Neutrophil (primary cell): ENCODE measurements around the gene KRT81.
"Not testable (repeated sequence)": the region's sequence is repeated elsewhere in the genome, so short reads cannot be mapped to it uniquely, and the experiment has no call there.

Source experiments
- H3K27ac ChIP-seq: fragments of 200-600 bp; sonication (generic); 2 replicates; pipeline ENCODE4 v1.5.1; 2016; ENCODE audit warnings: mild to moderate bottlenecking, moderate library complexity
- H3K27me3 ChIP-seq: fragments of 200-600 bp; sonication (generic); 2 replicates; pipeline ENCODE4 v1.6.0; 2016; ENCODE audit warnings: mild to moderate bottlenecking
- H3K36me3 ChIP-seq: fragments of 200-600 bp; sonication (generic); 2 replicates; pipeline ENCODE4 v1.5.1; 2017
- H3K4me1 ChIP-seq, 2 experiments: fragments of 200-600 bp in 1 of 2; sonication (generic) in 1 of 2; 1 replicate in 1 of 2; 2 replicates in 1 of 2; pipeline versions ENCODE4 v1.5.1 to v1.6.1; 2013 to 2016; ENCODE audit warnings: low read depth in 1 of 2, low read length in 1 of 2, mild to moderate bottlenecking in 1 of 2, moderate library complexity in 1 of 2; ENCODE audit not compliant: control insufficient read depth in 1 of 2, insufficient read depth in 1 of 2
- H3K4me3 ChIP-seq, 2 experiments: fragments of 200-600 bp in 1 of 2; sonication (generic) in 1 of 2; 1 replicate in 1 of 2; 2 replicates in 1 of 2; pipeline ENCODE4 v1.5.1; 2013 to 2016; ENCODE audit warnings: low read depth in 1 of 2, low read length in 1 of 2, mild to moderate bottlenecking in 1 of 2, moderate library complexity in 1 of 2
- H3K9me3 ChIP-seq: fragments of 200-600 bp; sonication (generic); 2 replicates; pipeline ENCODE4 v1.5.1; 2016
- CTCF ChIP-seq: fragments of 200-600 bp; sonication (generic); IDR thresholded peaks from 2 replicates; pipeline ENCODE4 v1.5.1; 2016; ENCODE audit warnings: antibody characterized with exemption

The KRT81 gene

GRCh38 chr12:52307836-52308805, 16.8 kb upstream of the KRT81 start:
- Histone ChIP-seq H3K9me3 (no peaks in the 10 kb centered on the region), H3K36me3 (no peaks in the 10 kb centered on the region), H3K4me1 (no peaks in the 10 kb centered on the region), H3K4me3 (no peak overlapping the region), H3K27ac (no peak overlapping the region), H3K27me3 (peaks cover 81% of the 10 kb centered on the region)
- TF ChIP-seq CTCF: no peak

GRCh38 chr12:52306731-52307130, 15.4 kb upstream of the KRT81 start:
- no peaks in the 10 kb centered on the region for H3K36me3 ChIP-seq
- H3K4me1 ChIP-seq: no peaks in the 10 kb centered on the region
- no peaks in the 10 kb centered on the region for H3K9me3 ChIP-seq
- no peak overlapping the region for H3K27ac ChIP-seq
- TF ChIP-seq CTCF: no peak
- H3K4me3 ChIP-seq: no peak overlapping the region
- H3K27me3 ChIP-seq: peaks cover 73% of the 10 kb centered on the region

GRCh38 chr12:52305921-52306705, 14.8 kb upstream of the KRT81 start:
- no peaks in the 10 kb centered on the region for H3K36me3 ChIP-seq
- H3K9me3 ChIP-seq: no peaks in the 10 kb centered on the region
- H3K27me3 ChIP-seq: peaks cover 67% of the 10 kb centered on the region
- no peak overlapping the region for H3K4me3 ChIP-seq
- H3K27ac ChIP-seq: no peak overlapping the region
- no peaks in the 10 kb centered on the region for H3K4me1 ChIP-seq
- TF ChIP-seq CTCF: no peak

GRCh38 chr12:52304941-52305411, 13.6 kb upstream of the KRT81 start:
- not testable (repeated sequence) for H3K9me3 ChIP-seq, H3K36me3 ChIP-seq, H3K27ac ChIP-seq, H3K4me3 ChIP-seq, H3K4me1 ChIP-seq
- peaks cover 62% of the 10 kb centered on the region for H3K27me3 ChIP-seq

- not testable (repeated sequence) for H3K36me3 ChIP-seq, H3K4me3 ChIP-seq, H3K9me3 ChIP-seq, H3K4me1 ChIP-seq, H3K27ac ChIP-seq
- H3K27me3 ChIP-seq: peaks cover 56% of the 10 kb centered on the region
These were observed 11.0 kb upstream of the KRT81 start for GRCh38 chr12:52302242-52302914.

GRCh38 chr12:52301721-52302120, 10.4 kb upstream of the KRT81 start:
- H3K36me3 ChIP-seq, H3K4me3 ChIP-seq, H3K4me1 ChIP-seq, H3K27ac ChIP-seq, H3K9me3 ChIP-seq: not testable (repeated sequence)
- peaks cover 56% of the 10 kb centered on the region for H3K27me3 ChIP-seq
